CD4-positive, alpha-beta memory T cell (primary cell): ENCODE measurements around the gene RASA4B. TPM values are rescaled to one million over a fixed set of nuclear protein-coding genes. Genes with fewer than 3 reads are reported as not detected.
"Not testable (repeated sequence)": the region's sequence is repeated elsewhere in the genome, so short reads cannot be mapped to it uniquely, and the experiment has no call there.

Source experiments
- CTCF ChIA-PET: fragments of 350-600 bp; sonication (Branson Sonifier 250); formaldehyde crosslinking; loops from one replicate; lab custom pipeline; 2021; ENCODE audit warnings: inconsistent platforms; ENCODE audit not compliant: partially characterized antibody; lab: Charles Lee
- POLR2A ChIA-PET: fragments of 350-600 bp; sonication (Branson Sonifier 250); formaldehyde crosslinking; loops from one replicate; lab custom pipeline; 2021; ENCODE audit not compliant: partially characterized antibody; lab: Charles Lee
- DNase-seq, 5 donors: peaks; one replicate each; pipeline versions ENCODE4 v3.0.0 to v3.0.0-alpha.2; 2020 to 2022; ENCODE audit warnings: mixed read lengths in 1 of 5
- H3K27ac ChIP-seq: one replicate; pipeline ENCODE4 v1.7.0; 2013; ENCODE audit warnings: low read depth, low read length
- H3K27me3 ChIP-seq: 2 replicates; pipeline ENCODE4 v1.7.0; 2013; ENCODE audit warnings: mild to moderate bottlenecking, low read length, moderate library complexity; ENCODE audit not compliant: insufficient read depth
- H3K36me3 ChIP-seq: 2 replicates; pipeline ENCODE4 v1.7.0; 2013; ENCODE audit warnings: mild to moderate bottlenecking, low read length, moderate library complexity; ENCODE audit not compliant: insufficient read depth
- H3K4me1 ChIP-seq: 2 replicates; pipeline ENCODE4 v1.7.0; 2013; ENCODE audit warnings: mild to moderate bottlenecking, low read length, moderate library complexity; ENCODE audit not compliant: insufficient read depth
- H3K4me3 ChIP-seq, 2 donors: one replicate each; pipeline ENCODE4 v1.7.0; 2013; ENCODE audit warnings: low read length in 2 of 2, mild to moderate bottlenecking in 1 of 2
- H3K9me3 ChIP-seq, 2 donors: one replicate each; pipeline ENCODE4 v1.7.0; 2013; ENCODE audit warnings: low read length in 2 of 2, control low read depth in 1 of 2; ENCODE audit not compliant: control insufficient read depth in 1 of 2
- H3K27ac Mint-ChIP-seq, 7 donors: one replicate each; pipeline ENCODE4 v1.8.0; 2020 to 2021; ENCODE audit warnings: mixed read lengths in 7 of 7, mild to moderate bottlenecking in 6 of 7, inconsistent platforms in 3 of 7, moderate library complexity in 3 of 7
- H3K27me3 Mint-ChIP-seq, 2 donors: one replicate each; pipeline ENCODE4 v1.8.0; 2020 to 2021; ENCODE audit warnings: mixed read lengths in 2 of 2
- H3K36me3 Mint-ChIP-seq, 2 donors: one replicate each; pipeline ENCODE4 v1.8.0; 2020 to 2021; ENCODE audit warnings: mixed read lengths in 2 of 2, inconsistent platforms in 1 of 2, mild to moderate bottlenecking in 1 of 2
- H3K4me1 Mint-ChIP-seq, 4 donors: one replicate each; pipeline ENCODE4 v1.8.0; 2020 to 2021; ENCODE audit warnings: mixed read lengths in 4 of 4, mild to moderate bottlenecking in 1 of 4
- H3K4me3 Mint-ChIP-seq, 8 donors: one replicate each; pipeline ENCODE4 v1.8.0; 2020 to 2021; ENCODE audit warnings: mixed read lengths in 8 of 8, mild to moderate bottlenecking in 7 of 8, moderate library complexity in 6 of 8, inconsistent platforms in 3 of 8
- H3K9me3 Mint-ChIP-seq, 8 donors: one replicate each; pipeline ENCODE4 v1.8.0; 2020 to 2021; ENCODE audit warnings: mixed read lengths in 8 of 8, mild to moderate bottlenecking in 5 of 8, inconsistent platforms in 3 of 8, moderate library complexity in 1 of 8
- intact Hi-C: fragments of 100-400 bp; cut with micrococcal nuclease; formaldehyde crosslinking; loops from one replicate; pipeline ENCODE4 v1.15.1; 2023
- polyA plus RNA-seq, 2 donors: library from polyadenylated mRNA; unstranded; fragments of 300-500 nt; fragmentation: Illumina TruSeq; gene quantifications; one replicate each; pipeline ENCODE4 v1.2.3, GENCODE V29; 2021
- total RNA-seq, 2 experiments: library from RNA; stranded (reverse); gene quantifications; one replicate each; pipeline ENCODE4 v1.2.3, GENCODE V29; 2021

Gene RASA4B
- total RNA-seq (10 to 100 TPM; 15.2 to 15.8 TPM), polyA plus RNA-seq (10 to 100 TPM in 1 of 2 donors, 1 to 10 TPM in 1; 5.0 to 11.5 TPM)

DNA sequence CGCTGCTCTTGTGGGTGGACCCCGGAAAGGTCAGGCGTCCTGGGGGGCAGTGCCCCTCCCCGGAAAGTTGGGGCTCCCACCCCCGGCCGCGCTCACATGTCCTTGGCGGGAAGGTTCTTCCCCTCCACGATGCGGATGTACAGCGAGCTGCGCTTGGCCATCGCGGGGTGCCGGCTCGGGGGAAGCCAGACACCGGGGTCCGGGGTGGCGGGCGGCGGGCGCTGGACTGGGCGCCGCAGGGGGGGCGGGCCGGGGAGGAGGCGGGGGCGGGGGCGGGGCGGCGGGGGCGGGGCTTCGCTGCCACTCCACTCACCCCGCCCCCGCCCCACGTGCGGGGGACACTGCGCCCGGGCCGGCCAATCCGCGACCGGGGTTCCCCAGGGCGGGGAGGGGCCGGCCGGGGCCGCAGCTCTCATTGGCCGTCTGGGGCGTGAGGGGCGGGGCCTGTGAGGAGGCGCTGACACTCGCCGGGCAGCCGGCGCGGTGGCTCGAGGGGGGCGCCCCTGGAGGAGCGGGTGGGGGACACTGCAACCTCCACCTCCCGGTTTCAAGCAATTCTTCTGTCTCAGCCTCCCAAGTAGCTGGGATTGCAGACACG is at the start of gene RASA4B:
TSS of gene RASA4B (minus strand) at position 228 of the 598 bp plus-strand sequence. CDS start at position 161, 67 bp downstream.
- H3K27ac ChIP-seq, H3K4me3 ChIP-seq, H3K4me1 ChIP-seq, H3K4me1 Mint-ChIP-seq, H3K27me3 Mint-ChIP-seq, H3K9me3 Mint-ChIP-seq, H3K27me3 ChIP-seq, H3K36me3 ChIP-seq, H3K36me3 Mint-ChIP-seq, POLR2A ChIA-PET, CTCF ChIA-PET, intact Hi-C loops, H3K9me3 ChIP-seq: not testable (repeated sequence)
- peak within 1 kb of the TSS in 5 of 8 donors; percentile 49 to 74 (median 57) for H3K4me3 Mint-ChIP-seq
- peak within 1 kb of the TSS in 1 of 7 donors; percentile 74 for H3K27ac Mint-ChIP-seq
- peak in 1 of 5 donors; percentile 8 for DNase-seq

- H3K36me3 ChIP-seq, H3K4me1 ChIP-seq, H3K27me3 ChIP-seq, DNase-seq, H3K4me3 ChIP-seq, H3K36me3 Mint-ChIP-seq, H3K27ac ChIP-seq, H3K9me3 ChIP-seq, H3K4me1 Mint-ChIP-seq, H3K4me3 Mint-ChIP-seq, H3K27me3 Mint-ChIP-seq, intact Hi-C loops, H3K27ac Mint-ChIP-seq, CTCF ChIA-PET, H3K9me3 Mint-ChIP-seq, POLR2A ChIA-PET: not testable (repeated sequence)
Measured at GRCh38 chr7:102550808-102551422, 33.3 kb upstream of the RASA4B start, which contains the start of gene SPDYE2. TSS of gene SPDYE2 (plus strand) at chr7:102551226. CDS start at chr7:102553256, 2,030 bp downstream.

- H3K27me3 Mint-ChIP-seq, intact Hi-C loops: not testable (repeated sequence)
Measured at GRCh38 chr7:102546353-102546752, 28.8 kb upstream of the RASA4B start.

DNA sequence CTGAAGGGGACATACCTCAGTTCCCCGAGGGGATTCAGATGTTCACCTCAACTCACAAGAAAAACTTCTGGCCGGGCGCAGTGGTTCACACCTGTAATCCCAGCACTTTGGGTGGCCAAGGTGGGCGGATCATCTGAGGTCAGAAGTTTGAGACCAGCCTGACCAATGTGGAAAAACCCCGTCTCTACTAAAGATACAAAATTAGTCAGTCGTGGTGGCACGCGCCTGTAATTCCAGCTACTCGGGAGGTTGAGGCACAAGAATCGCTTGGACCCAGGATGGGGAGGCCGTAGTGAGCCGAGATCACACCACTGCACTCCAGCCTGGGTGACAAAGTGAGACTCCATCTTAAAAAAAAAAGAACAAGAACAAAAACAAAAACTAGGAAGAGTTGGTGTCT is 27.7 kb upstream of the RASA4B start:
- H3K27ac ChIP-seq, H3K9me3 Mint-ChIP-seq, H3K4me1 ChIP-seq, H3K27ac Mint-ChIP-seq, H3K9me3 ChIP-seq, H3K4me3 Mint-ChIP-seq, H3K4me3 ChIP-seq, CTCF ChIA-PET, H3K36me3 ChIP-seq, H3K27me3 Mint-ChIP-seq, intact Hi-C loops, H3K4me1 Mint-ChIP-seq, POLR2A ChIA-PET, H3K27me3 ChIP-seq, DNase-seq, H3K36me3 Mint-ChIP-seq: not testable (repeated sequence)

More at GRCh38 chr7:102546353-102546752, 28.8 kb upstream of the RASA4B start:
- H3K9me3 Mint-ChIP-seq, H3K9me3 ChIP-seq, H3K4me3 ChIP-seq, H3K27ac ChIP-seq, H3K4me1 Mint-ChIP-seq, H3K27me3 ChIP-seq, H3K36me3 ChIP-seq, H3K4me3 Mint-ChIP-seq, H3K4me1 ChIP-seq, CTCF ChIA-PET, DNase-seq, H3K27ac Mint-ChIP-seq, H3K36me3 Mint-ChIP-seq, POLR2A ChIA-PET: not testable (repeated sequence)

DNA sequence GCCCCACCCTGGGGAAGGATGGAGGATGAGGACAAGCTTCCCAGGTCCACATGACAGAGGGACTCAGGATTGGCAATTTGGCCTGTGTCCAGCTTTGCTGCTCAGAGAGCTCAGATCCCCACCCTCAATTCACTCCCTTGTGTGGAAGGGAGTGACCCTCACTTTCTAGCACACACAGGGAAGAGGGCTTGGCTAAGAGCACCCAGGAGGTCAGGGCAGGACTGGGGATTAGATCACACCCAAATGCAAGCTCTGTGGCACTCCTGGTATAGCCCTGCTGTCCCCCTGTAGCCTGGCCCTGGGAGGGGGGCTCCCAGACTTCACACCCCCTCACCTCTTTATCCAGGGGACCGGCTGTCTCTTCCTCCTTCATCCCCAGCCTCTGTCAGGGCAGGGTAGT is 26.8 kb upstream of the RASA4B start:
- H3K4me1 ChIP-seq, H3K9me3 ChIP-seq, H3K36me3 ChIP-seq, intact Hi-C loops, H3K4me3 Mint-ChIP-seq, H3K27me3 ChIP-seq, DNase-seq, H3K4me3 ChIP-seq, H3K9me3 Mint-ChIP-seq, H3K27ac Mint-ChIP-seq, POLR2A ChIA-PET, H3K4me1 Mint-ChIP-seq, H3K36me3 Mint-ChIP-seq, H3K27me3 Mint-ChIP-seq, CTCF ChIA-PET, H3K27ac ChIP-seq: not testable (repeated sequence)

- CTCF ChIA-PET, H3K27ac Mint-ChIP-seq: not testable (repeated sequence)
Measured at GRCh38 chr7:102543596-102543995, 26.0 kb upstream of the RASA4B start, which contains the start of gene UPK3BL2. TSS of gene UPK3BL2 (minus strand) at chr7:102543696. CDS start at chr7:102543636, 60 bp downstream.

DNA sequence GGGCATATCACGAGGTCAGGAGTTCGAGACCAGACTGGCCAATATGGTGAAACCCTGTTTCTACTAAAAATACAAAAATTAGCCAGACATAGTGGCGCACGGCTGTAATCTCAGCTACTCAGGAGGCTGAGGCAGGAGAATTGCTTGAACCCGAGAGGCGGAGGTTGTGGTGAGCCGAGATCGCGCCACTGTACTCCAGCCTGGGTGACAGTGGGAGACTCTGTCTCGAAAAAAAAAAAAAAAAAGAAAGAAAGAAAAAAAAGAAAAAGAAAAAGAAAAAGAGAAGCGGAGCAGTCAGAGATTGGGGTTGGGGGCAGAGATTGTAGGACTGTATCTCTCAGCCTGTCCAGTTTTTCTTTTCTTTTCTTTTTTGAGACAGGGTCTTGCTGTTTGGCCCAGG is 25.2 kb upstream of the RASA4B start:
- H3K9me3 Mint-ChIP-seq, H3K36me3 ChIP-seq, H3K27me3 Mint-ChIP-seq, H3K9me3 ChIP-seq, H3K27ac Mint-ChIP-seq, H3K27me3 ChIP-seq, H3K4me1 Mint-ChIP-seq, CTCF ChIA-PET, H3K4me3 Mint-ChIP-seq, H3K36me3 Mint-ChIP-seq, H3K4me1 ChIP-seq, intact Hi-C loops, POLR2A ChIA-PET, H3K4me3 ChIP-seq, H3K27ac ChIP-seq, DNase-seq: not testable (repeated sequence)

More at GRCh38 chr7:102543596-102543995, 26.0 kb upstream of the RASA4B start, which contains the start of gene UPK3BL2:
- H3K36me3 ChIP-seq, DNase-seq, H3K27me3 ChIP-seq, H3K9me3 Mint-ChIP-seq, POLR2A ChIA-PET, H3K4me3 Mint-ChIP-seq, H3K4me1 ChIP-seq, intact Hi-C loops, H3K4me1 Mint-ChIP-seq, H3K27ac ChIP-seq, H3K27me3 Mint-ChIP-seq, H3K9me3 ChIP-seq, H3K4me3 ChIP-seq, H3K36me3 Mint-ChIP-seq: not testable (repeated sequence)
